BJ (cell line): ENCODE measurements around the gene IZUMO2. TPM values are rescaled to one million over a fixed set of nuclear protein-coding genes. Genes with fewer than 3 reads are reported as not detected.

ENCODE experiments used
- CTCF ChIA-PET: fragments of 350-600 bp; formaldehyde crosslinking; extraction: SDS; loops from one replicate; lab custom pipeline; 2021; ENCODE audit warnings: antibody characterized with exemption, inconsistent platforms; lab: Yijun Ruan, JAX
- POLR2A ChIA-PET: fragments of 300-600 bp; sonication (Branson Sonifier 250); formaldehyde crosslinking; extraction: SDS; loops from one replicate; lab custom pipeline; 2021; ENCODE audit warnings: antibody characterized with exemption; lab: Charles Lee
- DNase-seq: peaks from one replicate; pipeline ENCODE4 v3.0.0-alpha.2; 2011; ENCODE audit warnings: low read depth
- H3K27me3 ChIP-seq: 2 replicates; pipeline ENCODE4 v1.6.0; 2011; ENCODE audit warnings: low read length; ENCODE audit not compliant: control insufficient read depth, insufficient read depth
- H3K36me3 ChIP-seq: 2 replicates; pipeline ENCODE4 v1.5.1; 2011; ENCODE audit warnings: low read length; ENCODE audit not compliant: control insufficient read depth, insufficient read depth
- H3K4me3 ChIP-seq: 2 replicates; pipeline ENCODE4 v1.5.1; 2011; ENCODE audit warnings: low read depth, mild to moderate bottlenecking, control low read depth, low read length
- CTCF ChIP-seq: IDR thresholded peaks from 2 replicates; pipeline ENCODE4 v1.5.1; 2011; ENCODE audit warnings: low read depth, mild to moderate bottlenecking, control low read depth, inconsistent platforms, low read length, moderate library complexity; ENCODE audit not compliant: insufficient read depth
- polyA plus RNA-seq: library from polyadenylated mRNA; depleted of rRNA; stranded (reverse); fragments of >200 nt; gene quantifications from 2 replicates; pipeline ENCODE4 v1.2.3, GENCODE V29; 2011

The IZUMO2 gene
- polyA plus RNA-seq, 1 experiment: not detected

- TF ChIP-seq CTCF: no peak
- no peaks in the 10 kb centered on the region for H3K36me3 ChIP-seq
- no peaks in the 10 kb centered on the region for H3K27me3 ChIP-seq
- no peak for DNase-seq
- no peak overlapping the region for H3K4me3 ChIP-seq
- ChIA-PET POLR2A (no interaction called here), CTCF (no interaction called here)
Observed at GRCh38 chr19:50176775-50177174, 13.7 kb upstream of the IZUMO2 start.

GRCh38 chr19:50175924-50176323 is 12.8 kb upstream of the IZUMO2 start:
- TF ChIP-seq CTCF: no peak
- Histone ChIP-seq H3K4me3 (no peak overlapping the region), H3K27me3 (no peaks in the 10 kb centered on the region), H3K36me3 (no peaks in the 10 kb centered on the region)
- POLR2A ChIA-PET: no interaction called here
- CTCF ChIA-PET: no interaction called here
- DNase-seq: no peak

GRCh38 chr19:50174100-50174793 is 11.2 kb upstream of the IZUMO2 start:
- POLR2A ChIA-PET: no interaction called here
- Histone ChIP-seq H3K27me3 (no peaks in the 10 kb centered on the region), H3K36me3 (no peaks in the 10 kb centered on the region), H3K4me3 (no peak overlapping the region)
- no peak for DNase-seq
- CTCF ChIA-PET: no interaction called here
- no peak for TF ChIP-seq CTCF

- no peak overlapping the region for H3K4me3 ChIP-seq
- no peak for DNase-seq
- ChIA-PET POLR2A (no interaction called here), CTCF (no interaction called here)
- no peaks in the 10 kb centered on the region for H3K36me3 ChIP-seq
- no peak for TF ChIP-seq CTCF
- H3K27me3 ChIP-seq: no peaks in the 10 kb centered on the region
Observed at GRCh38 chr19:50173127-50173526, 10.0 kb upstream of the IZUMO2 start.

GRCh38 chr19:50172726-50173125 is 9.6 kb upstream of the IZUMO2 start:
- Histone ChIP-seq H3K4me3 (no peak overlapping the region), H3K36me3 (no peaks in the 10 kb centered on the region), H3K27me3 (no peaks in the 10 kb centered on the region)
- DNase-seq: no peak
- ChIA-PET CTCF (no interaction called here), POLR2A (no interaction called here)
- no peak for TF ChIP-seq CTCF
